GM12878 (cell line): ENCODE measurements around the gene PROKR1. TPM values are rescaled to one million over a fixed set of nuclear protein-coding genes. Genes with fewer than 3 reads are reported as not detected.

Source experiments
- ATF3 ChIP-seq: IDR thresholded peaks from 2 replicates; pipeline ENCODE4 v1.6.1; 2011; ENCODE audit warnings: low read depth, mild to moderate bottlenecking, low read length, moderate library complexity, borderline replicate concordance; ENCODE audit errors: extremely low read depth
- BCL3 ChIP-seq: IDR thresholded peaks from 2 replicates; pipeline ENCODE4 v1.6.1; 2011; ENCODE audit warnings: borderline replicate concordance, low read depth, mild to moderate bottlenecking, moderate library complexity, low read length; ENCODE audit not compliant: insufficient read depth, poor library complexity, severe bottlenecking
- BHLHE40 ChIP-seq, 2 experiments: fragments of 450-650 bp in 1 of 2; IDR thresholded peaks; 2 replicates each; pipeline ENCODE4 v1.6.1; 2011 to 2017; ENCODE audit warnings: low read depth in 2 of 2, borderline replicate concordance in 1 of 2, improper control_type of control experiment in 1 of 2, low read length in 1 of 2, mild to moderate bottlenecking in 1 of 2
- CBX5 ChIP-seq: sonication (generic); IDR thresholded peaks from 2 replicates; pipeline ENCODE4 v1.6.1; 2016; ENCODE audit warnings: low read depth, moderate library complexity, mild to moderate bottlenecking, inconsistent platforms
- E2F8 ChIP-seq: fragments of 450-650 bp; IDR thresholded peaks from 2 replicates; pipeline ENCODE4 v1.6.1; 2018; ENCODE audit warnings: mild to moderate bottlenecking, low read depth, moderate library complexity; ENCODE audit not compliant: partially characterized antibody
- E4F1 ChIP-seq: fragments of 450-650 bp; IDR thresholded peaks from 2 replicates; pipeline ENCODE4 v1.6.1; 2018; ENCODE audit warnings: borderline replicate concordance, mild to moderate bottlenecking; ENCODE audit not compliant: partially characterized antibody
- JUNB ChIP-seq: IDR thresholded peaks from 2 replicates; pipeline ENCODE4 v1.6.1; 2016; ENCODE audit warnings: antibody characterized with exemption, mild to moderate bottlenecking
- LARP7 ChIP-seq: fragments of 450-650 bp; IDR thresholded peaks from 2 replicates; pipeline ENCODE4 v1.6.1; 2017; ENCODE audit warnings: mild to moderate bottlenecking
- MLLT1 ChIP-seq: fragments of 450-650 bp; IDR thresholded peaks from 2 replicates; pipeline ENCODE4 v1.6.1; 2016; ENCODE audit warnings: mild to moderate bottlenecking
- MTA2 ChIP-seq: fragments of 450-650 bp; IDR thresholded peaks from 2 replicates; pipeline ENCODE4 v1.6.1; 2016; ENCODE audit warnings: low read depth, mild to moderate bottlenecking, moderate library complexity
- RCOR1 ChIP-seq: conservative IDR thresholded peaks from 2 replicates; pipeline ENCODE4 v1.6.1; 2012; ENCODE audit warnings: low read depth, low read length, improper control_type of control experiment
- RFX5 ChIP-seq: IDR thresholded peaks from 2 replicates; pipeline ENCODE4 v1.6.1; 2011; ENCODE audit warnings: low read depth, low read length, improper control_type of control experiment
- RUNX3 ChIP-seq: IDR thresholded peaks from 2 replicates; pipeline ENCODE4 v1.6.1; 2012; ENCODE audit warnings: low read length, inconsistent platforms
- SMARCA5 ChIP-seq: fragments of 450-650 bp; IDR thresholded peaks from 2 replicates; pipeline ENCODE4 v1.6.1; 2017; ENCODE audit warnings: mild to moderate bottlenecking
- TAF1 ChIP-seq: IDR thresholded peaks from 2 replicates; pipeline ENCODE4 v1.6.1; 2011; ENCODE audit warnings: mild to moderate bottlenecking, low read depth, low read length, borderline replicate concordance
- TARDBP ChIP-seq: IDR thresholded peaks from 2 replicates; pipeline ENCODE4 v1.6.1; 2016; ENCODE audit warnings: borderline replicate concordance
- USF1 ChIP-seq: IDR thresholded peaks from 2 replicates; pipeline ENCODE4 v1.6.1; 2011; ENCODE audit warnings: borderline replicate concordance, low read depth, mild to moderate bottlenecking, moderate library complexity, mixed read lengths, low read length; ENCODE audit not compliant: insufficient read depth; ENCODE audit errors: extremely low read length
- ZBED1 ChIP-seq: IDR thresholded peaks from 2 replicates; pipeline ENCODE4 v1.6.1; 2016; ENCODE audit warnings: borderline replicate concordance
- ZZZ3 ChIP-seq: IDR thresholded peaks from 2 replicates; pipeline ENCODE4 v1.6.1; 2011; ENCODE audit warnings: low read depth; ENCODE audit not compliant: control insufficient read depth, insufficient read length
- polyA plus RNA-seq, 11 experiments: library from polyadenylated mRNA; depleted of rRNA in 4 of 11; unstranded in 6 of 11; stranded (reverse) in 5 of 11; fragments of >200 nt; fragmentation: Nextera tagmentation in 4 of 11; fragmentation: Illumina TruSeq in 1 of 11; extraction: Ambion mirVana in 4 of 11; extraction: Trizol in 1 of 11; gene quantifications; 1 replicate in 1 of 11; 2 replicates in 10 of 11; pipeline versions ENCODE4 v1.2.1 to v1.2.3, GENCODE V29; 2011 to 2016; ENCODE audit warnings: inconsistent platforms in 2 of 11, missing spikeins in 2 of 11, low read depth in 1 of 11
- total RNA-seq, 4 experiments: library from RNA; depleted of rRNA in 3 of 4; stranded (reverse); fragments of >200 nt in 3 of 4; fragmentation: Illumina TruSeq in 1 of 4; extraction: Trizol in 1 of 4; gene quantifications; 2 replicates each; pipeline versions ENCODE4 v1.2.1 to v1.2.3, GENCODE V29; 2013 to 2021

Gene PROKR1
- total and polyA plus RNA-seq, 10 of the 15 experiments (the other 5 are each of a cell fraction or from before 2014, with no cell fraction given): 0.01 to 0.02 TPM; not detected in 8

GRCh38 chr2:68689553-68690537, 46.5 kb downstream of the PROKR1 start (continued):
- TF ChIP-seq E2F8 (no peak), ATF3 (no peak), LARP7 (no peak), JUNB (peak; percentile 91), RUNX3 (peak; percentile 88), E4F1 (no peak), CBX5 (peak; percentile 88), ZZZ3 (no peak), SMARCA5 (peak; percentile 69; the same call in 1 of the 2 replicates), MTA2 (peak; percentile 91), TARDBP (no peak), USF1 (peak; percentile 30), RCOR1 (no peak), TAF1 (no peak), BHLHE40 (IDR thresholded peaks at IDR 0.05; ENCODE audit: borderline replicate concordance in 1 of 2, low read depth in 2 of 2, low read length in 1 of 2) (peak; percentile 24 to 47; a peak in 1 of 4 replicates), RFX5 (no peak), ZBED1 (no peak), MLLT1 (0 out of 2 replicates have a peak, but pooled peaks have one; percentile 14), BCL3 (no peak)
